HG03139 (cell line): ENCODE data around the gene IL1RAP.

Source experiments
- ATAC-seq: cut with Tn5 transposase; IDR thresholded peaks from one replicate; pipeline ENCODE4 v1.9.1; 2021; ENCODE audit not compliant: unreplicated experiment

Gene IL1RAP

DNA sequence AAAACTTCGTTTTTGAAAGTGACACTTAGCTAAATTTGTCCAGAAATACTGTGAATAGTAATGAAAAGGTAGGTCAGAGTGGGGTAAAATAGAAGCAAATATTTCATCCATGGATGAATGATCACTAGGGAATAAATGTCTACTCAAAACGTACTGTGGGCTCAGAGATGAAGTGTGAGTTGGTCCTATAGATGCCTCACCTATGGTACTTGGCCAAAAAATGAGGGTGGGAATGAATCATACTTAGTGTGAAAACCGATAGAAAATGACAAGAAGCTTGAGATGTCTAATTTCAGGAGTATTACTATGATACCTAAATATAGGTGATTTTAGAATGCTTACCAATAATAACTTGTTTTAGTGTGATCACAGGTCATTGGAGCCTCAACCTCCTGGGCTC is 192.7 kb downstream of the IL1RAP start:
- ATAC-seq, result no peak
